ENCODE data around the gene SORCS2. TPM values are rescaled to one million over a fixed set of nuclear protein-coding genes. Genes with fewer than 3 reads are reported as not detected.

Gene SORCS2
- total and polyA plus RNA-seq, 2 donors (not counting 1 experiment from before 2014, with no cell fraction given): not detected

DNA sequence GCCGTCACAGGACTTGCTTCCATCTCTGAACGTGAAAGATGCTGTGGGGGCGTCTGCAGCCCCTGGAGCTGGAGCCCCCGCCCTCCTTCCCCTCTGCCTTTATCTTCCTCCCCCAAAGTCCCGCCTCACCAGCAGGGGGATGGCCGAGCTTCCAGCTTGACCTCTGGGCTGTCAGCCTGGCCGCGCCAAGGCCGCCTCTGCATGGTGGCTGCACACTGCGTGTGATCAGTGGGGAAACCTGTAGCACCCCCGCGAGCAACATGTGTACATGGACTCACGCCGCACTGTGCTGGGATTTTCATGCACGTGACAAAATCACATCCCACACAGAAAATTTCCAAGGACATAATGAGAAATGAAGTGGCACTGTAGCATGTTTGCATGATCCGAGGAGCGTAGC lies 268.9 kb downstream of the SORCS2 start:
- Histone ChIP-seq H4K20me1 (ENCODE audit: control insufficient read depth, insufficient read depth, low read length, poor library complexity, severe bottlenecking) (no peaks in the 10 kb centered on the region), H3K4me2 (replicated peaks; ENCODE audit: low read depth, low read length, poor library complexity, severe bottlenecking) (no peak overlapping the region), H3K79me2 (ENCODE audit: control insufficient read depth, insufficient read depth, low read length) (no peaks in the 10 kb centered on the region), H2AFZ (ENCODE audit: insufficient read depth, low read depth, low read length, poor library complexity, severe bottlenecking) (no peak overlapping the region), H3K4me3 (ENCODE audit: control extremely low read depth in 1 of 5, extremely low read depth in 1 of 5, insufficient read depth in 1 of 5, low read depth in 2 of 5, low read length in 4 of 5) (no peak overlapping the region), H3K9me3 (ENCODE audit: control extremely low read depth in 1 of 3, control insufficient read depth in 2 of 3, insufficient read depth in 1 of 3, low read length in 2 of 3) (peaks cover 0 to 29% (median 0%) of the 10 kb centered on the region in 3 donors), H3K27ac (ENCODE audit: low read length in 2 of 2) (no peak overlapping the region), H3K9ac (ENCODE audit: low read length) (no peak overlapping the region), H3K27me3 (replicated peaks in 1 of 4; ENCODE audit: control extremely low read depth in 1 of 4, control insufficient read depth in 3 of 4, insufficient read depth in 4 of 4, low read length in 3 of 4) (no peaks in the 10 kb centered on the region), H3K4me1 (ENCODE audit: control insufficient read depth in 2 of 2, insufficient read depth in 2 of 2, low read length in 2 of 2) (no peaks in the 10 kb centered on the region), H3K36me3 (replicated peaks in 1 of 2; ENCODE audit: control extremely low read depth in 1 of 2, control insufficient read depth in 1 of 2, extremely low read depth in 1 of 2, insufficient read depth in 2 of 2, low read length in 1 of 2) (no peaks in the 10 kb centered on the region)
- Mint-ChIP-seq H3K4me3 (no peak overlapping the region), H3K27ac (no peak overlapping the region), H3K9me3 (ENCODE audit: insufficient read depth) (no peaks in the 10 kb centered on the region), H3K4me1 (no peaks in the 10 kb centered on the region), H3K27me3 (peaks cover 3% of the 10 kb centered on the region)
- ATAC-seq (ENCODE audit: low read depth): no peak
- no peak for DNase-seq
- intact Hi-C loops (cut with micrococcal nuclease): no loop called here
- ChIA-PET CTCF (no interaction called here), POLR2A (no interaction called here)
- TF ChIP-seq, protein P1, sequence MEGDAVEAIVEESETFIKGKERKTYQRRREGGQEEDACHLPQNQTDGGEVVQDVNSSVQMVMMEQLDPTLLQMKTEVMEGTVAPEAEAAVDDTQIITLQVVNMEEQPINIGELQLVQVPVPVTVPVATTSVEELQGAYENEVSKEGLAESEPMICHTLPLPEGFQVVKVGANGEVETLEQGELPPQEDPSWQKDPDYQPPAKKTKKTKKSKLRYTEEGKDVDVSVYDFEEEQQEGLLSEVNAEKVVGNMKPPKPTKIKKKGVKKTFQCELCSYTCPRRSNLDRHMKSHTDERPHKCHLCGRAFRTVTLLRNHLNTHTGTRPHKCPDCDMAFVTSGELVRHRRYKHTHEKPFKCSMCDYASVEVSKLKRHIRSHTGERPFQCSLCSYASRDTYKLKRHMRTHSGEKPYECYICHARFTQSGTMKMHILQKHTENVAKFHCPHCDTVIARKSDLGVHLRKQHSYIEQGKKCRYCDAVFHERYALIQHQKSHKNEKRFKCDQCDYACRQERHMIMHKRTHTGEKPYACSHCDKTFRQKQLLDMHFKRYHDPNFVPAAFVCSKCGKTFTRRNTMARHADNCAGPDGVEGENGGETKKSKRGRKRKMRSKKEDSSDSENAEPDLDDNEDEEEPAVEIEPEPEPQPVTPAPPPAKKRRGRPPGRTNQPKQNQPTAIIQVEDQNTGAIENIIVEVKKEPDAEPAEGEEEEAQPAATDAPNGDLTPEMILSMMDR (IDR thresholded peaks at IDR 0.05): no peak
- TF ChIP-seq EZH2 (IDR thresholded peaks at IDR 0.05; ENCODE audit: borderline replicate concordance, insufficient read depth, low read depth, low read length, poor library complexity, severe bottlenecking): no peak
- WGBS (ENCODE audit: insufficient coverage): 63% methylated on average over 17 of the region's 17 CpGs

DNA sequence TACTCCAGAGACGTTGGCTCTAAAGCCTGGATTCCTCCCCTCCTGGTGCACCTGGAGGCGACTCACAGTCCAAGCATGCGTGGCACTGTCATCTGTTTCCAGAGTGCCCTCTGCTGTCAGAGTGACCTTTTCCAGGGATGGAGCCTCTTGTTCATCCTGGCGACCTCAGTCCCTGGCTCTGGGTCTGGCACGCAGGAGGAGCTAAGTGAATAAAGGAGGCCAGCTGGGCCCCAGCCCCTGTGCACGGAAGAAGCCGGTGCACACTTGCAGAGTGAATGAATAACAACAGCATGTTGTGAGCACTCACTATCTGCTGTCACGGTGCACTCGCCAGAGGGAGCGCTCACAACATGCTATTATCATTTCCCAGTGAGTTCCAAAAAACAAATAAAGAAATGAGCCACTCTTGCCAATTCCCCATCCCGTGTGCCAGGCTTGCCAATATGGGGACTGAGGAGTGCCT lies 270.2 kb downstream of the SORCS2 start:
- Mint-ChIP-seq H3K9me3 (ENCODE audit: insufficient read depth) (no peaks in the 10 kb centered on the region), H3K27ac (no peak overlapping the region), H3K27me3 (peaks cover 3% of the 10 kb centered on the region), H3K4me3 (no peak overlapping the region), H3K4me1 (no peaks in the 10 kb centered on the region)
- no peak overlapping the region for H2AFZ ChIP-seq (ENCODE audit: insufficient read depth, low read depth, low read length, poor library complexity, severe bottlenecking)
- no peak for ATAC-seq (ENCODE audit: low read depth)
- H3K4me3 ChIP-seq (ENCODE audit: control extremely low read depth in 1 of 5, extremely low read depth in 1 of 5, insufficient read depth in 1 of 5, low read depth in 2 of 5, low read length in 4 of 5): no peak overlapping the region
- H4K20me1 ChIP-seq (ENCODE audit: control insufficient read depth, insufficient read depth, low read length, poor library complexity, severe bottlenecking): no peaks in the 10 kb centered on the region
- ChIA-PET POLR2A (no interaction called here), CTCF (no interaction called here)
- intact Hi-C loops (cut with micrococcal nuclease): no loop called here
- H3K27ac ChIP-seq (ENCODE audit: low read length in 2 of 2): no peak overlapping the region
- no peaks in the 10 kb centered on the region for H3K79me2 ChIP-seq (ENCODE audit: control insufficient read depth, insufficient read depth, low read length)
- TF ChIP-seq EZH2 (IDR thresholded peaks at IDR 0.05; ENCODE audit: borderline replicate concordance, insufficient read depth, low read depth, low read length, poor library complexity, severe bottlenecking): no peak
- no peaks in the 10 kb centered on the region for H3K27me3 ChIP-seq (replicated peaks in 1 of 4; ENCODE audit: control extremely low read depth in 1 of 4, control insufficient read depth in 3 of 4, insufficient read depth in 4 of 4, low read length in 3 of 4)
- no peak overlapping the region for H3K9ac ChIP-seq (ENCODE audit: low read length)
- no peak for DNase-seq
- H3K4me2 ChIP-seq (replicated peaks; ENCODE audit: low read depth, low read length, poor library complexity, severe bottlenecking): no peak overlapping the region
- peaks cover 0 to 25% (median 0%) of the 10 kb centered on the region in 3 donors for H3K9me3 ChIP-seq (ENCODE audit: control extremely low read depth in 1 of 3, control insufficient read depth in 2 of 3, insufficient read depth in 1 of 3, low read length in 2 of 3)
- H3K36me3 ChIP-seq (replicated peaks in 1 of 2; ENCODE audit: control extremely low read depth in 1 of 2, control insufficient read depth in 1 of 2, extremely low read depth in 1 of 2, insufficient read depth in 2 of 2, low read length in 1 of 2): no peaks in the 10 kb centered on the region
- 59% methylated on average over 11 of the region's 11 CpGs for WGBS (ENCODE audit: insufficient coverage)
- H3K4me1 ChIP-seq (ENCODE audit: control insufficient read depth in 2 of 2, insufficient read depth in 2 of 2, low read length in 2 of 2): no peaks in the 10 kb centered on the region
